Neural cell (in vitro differentiated cells): ENCODE results near the gene GATAD1.

ENCODE experiments used
- EP300 ChIP-seq: fragments of 450-650 bp; conservative IDR thresholded peaks from 2 replicates; pipeline ENCODE4 v1.6.1; 2014; ENCODE audit warnings: antibody characterized with exemption, mild to moderate bottlenecking, moderate library complexity; ENCODE audit not compliant: poor library complexity, severe bottlenecking
- EZH2 ChIP-seq: fragments of 200-600, 300-800 bp; shearing (Covaris generic), sonication (generic); IDR thresholded peaks from 2 replicates; pipeline ENCODE4 v1.6.1; 2014; ENCODE audit warnings: antibody characterized with exemption, low read length, borderline replicate concordance, mild to moderate bottlenecking; ENCODE audit not compliant: insufficient read depth, poor library complexity, severe bottlenecking
- MXI1 ChIP-seq: fragments of 450-650 bp; conservative IDR thresholded peaks from 2 replicates; pipeline ENCODE4 v1.6.1; 2014; ENCODE audit warnings: antibody characterized with exemption, mild to moderate bottlenecking; ENCODE audit not compliant: poor library complexity, severe bottlenecking
- POLR2AphosphoS5 ChIP-seq: IDR thresholded peaks from 2 replicates; pipeline ENCODE4 v1.6.1; 2012
- RAD21 ChIP-seq: fragments of 450-650 bp; conservative IDR thresholded peaks from 2 replicates; pipeline ENCODE4 v1.6.1; 2014; ENCODE audit warnings: antibody characterized with exemption, mild to moderate bottlenecking, moderate library complexity
- REST ChIP-seq: IDR thresholded peaks from 2 replicates; pipeline ENCODE4 v1.6.1; 2012; ENCODE audit warnings: borderline replicate concordance
- SMC3 ChIP-seq: fragments of 450-650 bp; conservative IDR thresholded peaks from 2 replicates; pipeline ENCODE4 v1.6.1; 2014; ENCODE audit warnings: antibody characterized with exemption, mild to moderate bottlenecking, moderate library complexity; ENCODE audit not compliant: poor library complexity
- TAF1 ChIP-seq: IDR thresholded peaks from 2 replicates; pipeline ENCODE4 v1.6.1; 2012; ENCODE audit warnings: low read depth
- TF ChIP-seq, protein P1 (sequence below): fragments of 450-650 bp; IDR thresholded peaks from 2 replicates; pipeline ENCODE4 v1.5.1; 2014; ENCODE audit warnings: antibody characterized with exemption, mild to moderate bottlenecking, moderate library complexity; ENCODE audit not compliant: poor library complexity, severe bottlenecking

- no peak for TF ChIP-seq SMC3
- TF ChIP-seq, protein P1, sequence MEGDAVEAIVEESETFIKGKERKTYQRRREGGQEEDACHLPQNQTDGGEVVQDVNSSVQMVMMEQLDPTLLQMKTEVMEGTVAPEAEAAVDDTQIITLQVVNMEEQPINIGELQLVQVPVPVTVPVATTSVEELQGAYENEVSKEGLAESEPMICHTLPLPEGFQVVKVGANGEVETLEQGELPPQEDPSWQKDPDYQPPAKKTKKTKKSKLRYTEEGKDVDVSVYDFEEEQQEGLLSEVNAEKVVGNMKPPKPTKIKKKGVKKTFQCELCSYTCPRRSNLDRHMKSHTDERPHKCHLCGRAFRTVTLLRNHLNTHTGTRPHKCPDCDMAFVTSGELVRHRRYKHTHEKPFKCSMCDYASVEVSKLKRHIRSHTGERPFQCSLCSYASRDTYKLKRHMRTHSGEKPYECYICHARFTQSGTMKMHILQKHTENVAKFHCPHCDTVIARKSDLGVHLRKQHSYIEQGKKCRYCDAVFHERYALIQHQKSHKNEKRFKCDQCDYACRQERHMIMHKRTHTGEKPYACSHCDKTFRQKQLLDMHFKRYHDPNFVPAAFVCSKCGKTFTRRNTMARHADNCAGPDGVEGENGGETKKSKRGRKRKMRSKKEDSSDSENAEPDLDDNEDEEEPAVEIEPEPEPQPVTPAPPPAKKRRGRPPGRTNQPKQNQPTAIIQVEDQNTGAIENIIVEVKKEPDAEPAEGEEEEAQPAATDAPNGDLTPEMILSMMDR: no peak
- TF ChIP-seq POLR2AphosphoS5: no peak
- TF ChIP-seq REST: no peak
- no peak for TF ChIP-seq TAF1
- no peak for TF ChIP-seq EP300
- no peak for TF ChIP-seq EZH2
- TF ChIP-seq RAD21: no peak
- no peak for TF ChIP-seq MXI1
Measured at GRCh38 chr7:92506363-92506762, 59.1 kb downstream of the GATAD1 start.
